B cell (primary cell): ENCODE results near the gene RNF149. TPM values are rescaled to one million over a fixed set of nuclear protein-coding genes. Genes with fewer than 3 reads are reported as not detected.

Source experiments
- ATAC-seq: fragments of 200-7000 bp; cut with Tn5 transposase; one replicate; pipeline ENCODE4 v1.10.0; 2021; ENCODE audit warnings: low read depth, mild to moderate bottlenecking, moderate number of reproducible peaks, moderate library complexity
- CTCF ChIA-PET: fragments of 350-600 bp; sonication (Branson Sonifier 250); formaldehyde crosslinking; loops from one replicate; lab custom pipeline; 2021; ENCODE audit warnings: antibody characterized with exemption, inconsistent platforms; lab: Charles Lee
- POLR2A ChIA-PET: fragments of 350-600 bp; sonication (Branson Sonifier 250); formaldehyde crosslinking; loops from one replicate; lab custom pipeline; 2021; ENCODE audit warnings: antibody characterized with exemption; lab: Charles Lee
- DNase-seq: peaks from one replicate; pipeline ENCODE4 v3.0.0; 2013
- H2AFZ ChIP-seq: 2 replicates; pipeline ENCODE4 v1.6.1; 2012; ENCODE audit warnings: mild to moderate bottlenecking, low read depth, low read length; ENCODE audit not compliant: insufficient read depth, poor library complexity, severe bottlenecking
- H3K27ac ChIP-seq, 2 donors: 1 replicate in 1 of 2; 2 replicates in 1 of 2; pipeline ENCODE4 v1.5.1; 2012 to 2013; ENCODE audit warnings: low read length in 2 of 2, mild to moderate bottlenecking in 2 of 2, moderate library complexity in 1 of 2
- H3K27me3 ChIP-seq, 4 experiments: fragments of 200-600 bp in 1 of 4; sonication (generic) in 1 of 4; replicated peaks in 1 of 4; 1 replicate in 2 of 4; 2 replicates in 2 of 4; pipeline versions ENCODE4 v1.6.1 to v1.7.0; 2013 to 2016; ENCODE audit warnings: low read length in 3 of 4, mild to moderate bottlenecking in 2 of 4, mixed read lengths in 1 of 4, moderate library complexity in 1 of 4; ENCODE audit not compliant: insufficient read depth in 4 of 4, control insufficient read depth in 3 of 4; ENCODE audit errors: control extremely low read depth in 1 of 4
- H3K36me3 ChIP-seq, 2 experiments: replicated peaks in 1 of 2; 1 replicate in 1 of 2; 2 replicates in 1 of 2; pipeline versions ENCODE4 v1.6.1 to v1.7.1; 2013; ENCODE audit warnings: low read length in 1 of 2; ENCODE audit not compliant: insufficient read depth in 2 of 2, control insufficient read depth in 1 of 2; ENCODE audit errors: control extremely low read depth in 1 of 2, extremely low read depth in 1 of 2
- H3K4me1 ChIP-seq, 2 donors: fragments of 200-600 bp in 1 of 2; sonication (generic) in 1 of 2; 1 replicate in 1 of 2; 2 replicates in 1 of 2; pipeline versions ENCODE4 v1.5.1 to v1.6.1; 2013 to 2017; ENCODE audit warnings: low read length in 2 of 2; ENCODE audit not compliant: control insufficient read depth in 2 of 2, insufficient read depth in 2 of 2
- H3K4me2 ChIP-seq: replicated peaks from 2 replicates; pipeline ENCODE3; 2012; ENCODE audit warnings: mild to moderate bottlenecking, low read depth, low read length; ENCODE audit not compliant: poor library complexity, severe bottlenecking
- H3K4me3 ChIP-seq, 5 experiments: fragments of 200-600 bp in 1 of 5; sonication (generic) in 1 of 5; 1 replicate in 3 of 5; 2 replicates in 2 of 5; pipeline versions ENCODE4 v1.5.1 to v1.7.0; 2011 to 2016; ENCODE audit warnings: low read length in 4 of 5, mild to moderate bottlenecking in 4 of 5, low read depth in 2 of 5, control low read depth in 1 of 5, moderate library complexity in 1 of 5; ENCODE audit not compliant: insufficient read depth in 1 of 5; ENCODE audit errors: control extremely low read depth in 1 of 5, extremely low read depth in 1 of 5
- H3K79me2 ChIP-seq: fragments of 200-600 bp; sonication (generic); one replicate; pipeline ENCODE4 v1.6.0; 2016; ENCODE audit warnings: low read length; ENCODE audit not compliant: control insufficient read depth, insufficient read depth
- H3K9ac ChIP-seq: fragments of 200-600 bp; sonication (generic); 2 replicates; pipeline ENCODE4 v1.6.1; 2017; ENCODE audit warnings: mild to moderate bottlenecking, low read length, moderate library complexity
- H3K9me3 ChIP-seq, 3 donors: one replicate each; pipeline versions ENCODE4 v1.6.1 to v1.7.1; 2013; ENCODE audit warnings: low read length in 2 of 3; ENCODE audit not compliant: control insufficient read depth in 2 of 3, insufficient read depth in 1 of 3; ENCODE audit errors: control extremely low read depth in 1 of 3
- H4K20me1 ChIP-seq: 2 replicates; pipeline ENCODE4 v1.6.0; 2012; ENCODE audit warnings: mild to moderate bottlenecking, low read length; ENCODE audit not compliant: insufficient read depth, control insufficient read depth, poor library complexity, severe bottlenecking
- H3K27ac Mint-ChIP-seq: one replicate; pipeline ENCODE4 v1.8.0; 2021; ENCODE audit warnings: mixed read lengths
- H3K27me3 Mint-ChIP-seq: one replicate; pipeline ENCODE4 v1.8.0; 2021; ENCODE audit warnings: mixed read lengths
- H3K4me1 Mint-ChIP-seq: one replicate; pipeline ENCODE4 v1.8.0; 2021; ENCODE audit warnings: mixed read lengths
- H3K4me3 Mint-ChIP-seq: one replicate; pipeline ENCODE4 v1.8.0; 2021; ENCODE audit warnings: mixed read lengths
- H3K9me3 Mint-ChIP-seq: one replicate; pipeline ENCODE4 v1.8.0; 2022; ENCODE audit warnings: mixed read lengths; ENCODE audit not compliant: insufficient read depth
- CTCF ChIP-seq: fragments of 200-600 bp; IDR thresholded peaks from one replicate; pipeline ENCODE4 v1.8.0; 2022; ENCODE audit warnings: antibody characterized with exemption, mild to moderate bottlenecking
- EZH2 ChIP-seq: IDR thresholded peaks from 2 replicates; pipeline ENCODE4 v1.6.1; 2012; ENCODE audit warnings: borderline replicate concordance, low read depth, mild to moderate bottlenecking, moderate library complexity, low read length; ENCODE audit not compliant: insufficient read depth, poor library complexity, severe bottlenecking
- WGBS: methylation state at CpG from one replicate; pipeline ENCODE4 v1.1.5; 2013; ENCODE audit warnings: missing lambda C conversion rate; ENCODE audit not compliant: insufficient coverage; 5-methylcytosine and 5-hydroxymethylcytosine counted together
- intact Hi-C: fragments of 100-400 bp; cut with micrococcal nuclease; formaldehyde crosslinking; loops from one replicate; pipeline ENCODE4 v1.10.0; 2022
- polyA plus RNA-seq: library from polyadenylated mRNA; depleted of rRNA; stranded (reverse); fragments of >200 nt; gene quantifications from 2 replicates; pipeline ENCODE4 v1.2.3, GENCODE V29; 2012
- total RNA-seq, 2 donors: library from RNA; stranded (reverse); fragments of 120-200 nt in 1 of 2; gene quantifications; 1 replicate in 1 of 2; 2 replicates in 1 of 2; pipeline versions ENCODE4 v1.2.3 to v1.2.4, GENCODE V29; 2013 to 2022

The RNF149 gene
- total and polyA plus RNA-seq, 2 donors (not counting 1 experiment from before 2014, with no cell fraction given) = 28.2 to 71.6 TPM

DNA sequence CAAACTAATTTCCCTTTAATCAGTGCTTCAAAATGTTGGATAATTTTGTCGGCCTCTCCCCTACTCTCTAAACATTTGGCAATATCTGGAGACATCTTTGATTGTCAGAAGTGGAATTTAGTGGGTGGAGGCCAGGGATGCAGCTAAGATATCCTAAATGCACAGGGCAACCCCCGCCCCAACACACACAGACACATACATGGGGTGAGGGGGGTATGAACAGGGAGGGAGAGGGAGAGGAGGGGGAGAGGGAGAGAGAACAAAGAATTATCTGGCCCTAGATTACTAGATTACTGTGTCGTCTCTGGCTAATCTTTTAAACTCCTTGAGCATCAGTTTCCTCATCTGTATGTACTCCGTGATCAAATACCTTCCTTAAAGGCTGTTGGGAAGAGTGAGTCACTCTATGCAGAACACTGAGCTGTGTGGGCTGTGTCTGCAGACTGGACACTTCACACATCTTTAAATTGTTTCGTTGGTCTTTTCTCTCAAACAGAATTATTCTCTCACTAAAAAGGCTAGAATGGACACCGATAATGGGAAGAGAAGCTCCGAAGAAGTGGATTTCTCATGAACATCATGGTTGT is 2.9 kb downstream of the RNF149 start:
- Histone ChIP-seq H3K79me2 (peaks cover 78% of the 10 kb centered on the region), H3K4me1 (peaks cover 24 to 36% of the 10 kb centered on the region in 2 donors), H3K27me3 (no peaks in the 10 kb centered on the region), H4K20me1 (peaks cover 47% of the 10 kb centered on the region), H3K4me2 (peak overlapping the region; percentile 90), H3K36me3 (peaks cover 0 to 6% of the 10 kb centered on the region in 2 experiments), H3K4me3 (peak overlapping the region in 2 of 5 experiments; percentile 73 to 93), H3K27ac (no peak overlapping the region), H3K9me3 (no peaks in the 10 kb centered on the region), H3K9ac (no peak overlapping the region), H2AFZ (no peak overlapping the region)
- H3K4me3 Mint-ChIP-seq = peak overlapping the region; percentile 93
- intact Hi-C loops = loop anchor here (1.0 to 5.0 kb wide), 4 partner anchors 153 to 412 kb away; partner anchors contain the start of genes RPL31 and TBC1D8
- DNase-seq = no peak
- peak overlapping the region; percentile 28 for H3K27ac Mint-ChIP-seq
- WGBS = no CpG with 5 or more reads among the region's 7 CpGs
- POLR2A ChIA-PET = no interaction called here
- H3K4me1 Mint-ChIP-seq = peaks cover 56% of the 10 kb centered on the region
- H3K9me3 Mint-ChIP-seq = no peaks in the 10 kb centered on the region
- TF ChIP-seq CTCF (no peak), EZH2 (no peak)
- no peak for ATAC-seq
- CTCF ChIA-PET = no interaction called here
- H3K27me3 Mint-ChIP-seq = no peaks in the 10 kb centered on the region

- peaks cover 30 to 41% of the 10 kb centered on the region in 2 donors for H3K4me1 ChIP-seq
- no peaks in the 10 kb centered on the region for H3K9me3 ChIP-seq
- H3K27ac ChIP-seq = no peak overlapping the region
- no peak overlapping the region for H3K4me2 ChIP-seq
- ChIA-PET CTCF (no interaction called here), POLR2A (no interaction called here)
- peaks cover 0 to 6% of the 10 kb centered on the region in 2 experiments for H3K36me3 ChIP-seq
- no peak overlapping the region for H3K9ac ChIP-seq
- no peak overlapping the region for H2AFZ ChIP-seq
- H3K4me1 Mint-ChIP-seq = peaks cover 55% of the 10 kb centered on the region
- peak overlapping the region in 1 of 5 experiments; percentile 34 for H3K4me3 ChIP-seq
- peaks cover 51% of the 10 kb centered on the region for H4K20me1 ChIP-seq
- peaks cover 83% of the 10 kb centered on the region for H3K79me2 ChIP-seq
- TF ChIP-seq EZH2 (no peak), CTCF (no peak)
- intact Hi-C loops = loop anchor here (5.0 kb wide), 2 partner anchors 153 to 412 kb away; partner anchors contain the start of gene TBC1D8
- peak overlapping the region; percentile 28 for H3K27ac Mint-ChIP-seq
- WGBS = 96% methylated on average over 3 of the region's 4 CpGs
- ATAC-seq = no peak
- no peak for DNase-seq
- H3K27me3 Mint-ChIP-seq = no peaks in the 10 kb centered on the region
- H3K9me3 Mint-ChIP-seq = no peaks in the 10 kb centered on the region
- H3K4me3 Mint-ChIP-seq = peak overlapping the region; percentile 93
- H3K27me3 ChIP-seq = no peaks in the 10 kb centered on the region
Observed at GRCh38 chr2:101305035-101305434, 3.5 kb downstream of the RNF149 start.
